Measurements from ENCODE around the gene CDK19. TPM values are rescaled to one million over a fixed set of nuclear protein-coding genes. Genes with fewer than 3 reads are reported as not detected.

CDK19 gene
- total and polyA plus RNA-seq, 10 of the 15 experiments (the other 5 are each of a cell fraction or from before 2014, with no cell fraction given) = 4.6 to 21.4 (median 12.4) TPM

DNA sequence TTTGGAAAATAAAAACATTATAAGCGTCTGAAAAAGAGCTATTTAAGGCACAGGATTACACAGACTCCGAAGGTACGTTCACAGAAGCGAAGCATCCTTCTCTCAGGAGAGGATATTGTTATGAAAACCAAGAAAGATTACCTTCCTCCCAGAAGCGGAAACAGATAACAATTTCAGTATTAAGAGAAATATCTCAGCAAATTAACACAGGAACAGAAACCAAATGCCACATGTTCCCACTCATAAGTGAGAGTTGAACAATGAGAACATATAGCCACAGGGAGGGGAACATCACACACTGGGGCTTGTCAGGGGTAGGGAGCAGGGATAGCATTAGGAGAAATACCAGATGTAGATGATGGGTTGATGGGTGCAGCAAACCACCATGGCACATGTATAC lies 109.7 kb downstream of the CDK19 start (continued):
- no peak for TF ChIP-seq TARDBP (IDR thresholded peaks at IDR 0.05; ENCODE audit: borderline replicate concordance)
- TF ChIP-seq, protein P1, sequence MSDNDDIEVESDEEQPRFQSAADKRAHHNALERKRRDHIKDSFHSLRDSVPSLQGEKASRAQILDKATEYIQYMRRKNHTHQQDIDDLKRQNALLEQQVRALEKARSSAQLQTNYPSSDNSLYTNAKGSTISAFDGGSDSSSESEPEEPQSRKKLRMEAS (IDR thresholded peaks at IDR 0.05; ENCODE audit: low read depth, low read length) = no peak
- TF ChIP-seq MXI1 (IDR thresholded peaks at IDR 0.05; ENCODE audit: low read depth, low read length) = no peak
- no peak for TF ChIP-seq DPF2 (IDR thresholded peaks at IDR 0.05)
- no peak for TF ChIP-seq KLF5 (IDR thresholded peaks at IDR 0.05; ENCODE audit: partially characterized antibody)
- TF ChIP-seq IKZF1 (conservative IDR thresholded peaks at IDR 0.05) = peak; percentile 37; the same call in 1 of the 2 replicates
- no peak for TF ChIP-seq MYB (IDR thresholded peaks at IDR 0.05; ENCODE audit: borderline replicate concordance, low read depth, low read length)
- no peak for TF ChIP-seq RELA (IDR thresholded peaks at IDR 0.05; ENCODE audit: borderline replicate concordance, partially characterized antibody)
- no peak for TF ChIP-seq BACH1 (IDR thresholded peaks at IDR 0.05; ENCODE audit: borderline replicate concordance)
- no peak for TF ChIP-seq MEF2B (IDR thresholded peaks at IDR 0.05; ENCODE audit: partially characterized antibody, poor library complexity, severe bottlenecking)
- TF ChIP-seq RUNX3 (IDR thresholded peaks at IDR 0.05; ENCODE audit: low read length) = peak; percentile 75
- no peak for TF ChIP-seq SREBF1 (IDR thresholded peaks at IDR 0.05; ENCODE audit: low read length)
- TF ChIP-seq SMC3 (IDR thresholded peaks at IDR 0.05; ENCODE audit: borderline replicate concordance, low read length) = no peak
- TF ChIP-seq, protein P2, sequence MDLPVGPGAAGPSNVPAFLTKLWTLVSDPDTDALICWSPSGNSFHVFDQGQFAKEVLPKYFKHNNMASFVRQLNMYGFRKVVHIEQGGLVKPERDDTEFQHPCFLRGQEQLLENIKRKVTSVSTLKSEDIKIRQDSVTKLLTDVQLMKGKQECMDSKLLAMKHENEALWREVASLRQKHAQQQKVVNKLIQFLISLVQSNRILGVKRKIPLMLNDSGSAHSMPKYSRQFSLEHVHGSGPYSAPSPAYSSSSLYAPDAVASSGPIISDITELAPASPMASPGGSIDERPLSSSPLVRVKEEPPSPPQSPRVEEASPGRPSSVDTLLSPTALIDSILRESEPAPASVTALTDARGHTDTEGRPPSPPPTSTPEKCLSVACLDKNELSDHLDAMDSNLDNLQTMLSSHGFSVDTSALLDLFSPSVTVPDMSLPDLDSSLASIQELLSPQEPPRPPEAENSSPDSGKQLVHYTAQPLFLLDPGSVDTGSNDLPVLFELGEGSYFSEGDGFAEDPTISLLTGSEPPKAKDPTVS (IDR thresholded peaks at IDR 0.05; ENCODE audit: low read depth, low read length) = no peak
- no peak for TF ChIP-seq RFX5 (IDR thresholded peaks at IDR 0.05; ENCODE audit: low read depth, low read length)
- no peak for TF ChIP-seq CEBPB (IDR thresholded peaks at IDR 0.05; ENCODE audit: borderline replicate concordance in 1 of 2, low read depth in 2 of 2, low read length in 2 of 2)
- no peak for TF ChIP-seq SUPT20H (IDR thresholded peaks at IDR 0.05; ENCODE audit: borderline replicate concordance, control insufficient read depth, low read depth, low read length)
- peak; percentile 80 for TF ChIP-seq EED (IDR thresholded peaks at IDR 0.05; ENCODE audit: low read depth)
- TF ChIP-seq SIX5 (IDR thresholded peaks at IDR 0.05; ENCODE audit: low read depth, low read length, severe bottlenecking) = no peak
- TF ChIP-seq GATAD2B (conservative IDR thresholded peaks at IDR 0.05; ENCODE audit: low read depth) = no peak
- no peak for TF ChIP-seq JUND (IDR thresholded peaks at IDR 0.05; ENCODE audit: low read depth, low read length)
- TF ChIP-seq HCFC1 (IDR thresholded peaks at IDR 0.05; ENCODE audit: low read length) = no peak
- no peak for TF ChIP-seq EZH2 (IDR thresholded peaks at IDR 0.05; ENCODE audit: borderline replicate concordance, control insufficient read depth, low read depth, low read length)
- no peak for TF ChIP-seq SRF (IDR thresholded peaks at IDR 0.05; ENCODE audit: low read depth in 2 of 2, low read length in 2 of 2)
- TF ChIP-seq ZNF217 (IDR thresholded peaks at IDR 0.05) = no peak
- TF ChIP-seq, protein P3, sequence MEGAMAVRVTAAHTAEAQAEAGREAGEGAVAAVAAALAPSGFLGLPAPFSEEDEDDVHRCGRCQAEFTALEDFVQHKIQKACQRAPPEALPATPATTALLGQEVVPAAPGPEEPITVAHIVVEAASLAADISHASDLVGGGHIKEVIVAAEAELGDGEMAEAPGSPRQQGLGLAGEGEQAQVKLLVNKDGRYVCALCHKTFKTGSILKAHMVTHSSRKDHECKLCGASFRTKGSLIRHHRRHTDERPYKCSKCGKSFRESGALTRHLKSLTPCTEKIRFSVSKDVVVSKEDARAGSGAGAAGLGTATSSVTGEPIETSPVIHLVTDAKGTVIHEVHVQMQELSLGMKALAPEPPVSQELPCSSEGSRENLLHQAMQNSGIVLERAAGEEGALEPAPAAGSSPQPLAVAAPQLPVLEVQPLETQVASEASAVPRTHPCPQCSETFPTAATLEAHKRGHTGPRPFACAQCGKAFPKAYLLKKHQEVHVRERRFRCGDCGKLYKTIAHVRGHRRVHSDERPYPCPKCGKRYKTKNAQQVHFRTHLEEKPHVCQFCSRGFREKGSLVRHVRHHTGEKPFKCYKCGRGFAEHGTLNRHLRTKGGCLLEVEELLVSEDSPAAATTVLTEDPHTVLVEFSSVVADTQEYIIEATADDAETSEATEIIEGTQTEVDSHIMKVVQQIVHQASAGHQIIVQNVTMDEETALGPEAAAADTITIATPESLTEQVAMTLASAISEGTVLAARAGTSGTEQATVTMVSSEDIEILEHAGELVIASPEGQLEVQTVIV (IDR thresholded peaks at IDR 0.05; ENCODE audit: borderline replicate concordance, partially characterized antibody) = no peak
- no peak for TF ChIP-seq ESRRA (IDR thresholded peaks at IDR 0.05; ENCODE audit: low read length)
- no peak for TF ChIP-seq GABPA (IDR thresholded peaks at IDR 0.05; ENCODE audit: low read depth)
- peak in 1 of 2 experiments; percentile 36; a peak in 2 of 4 replicates for TF ChIP-seq IKZF2 (IDR thresholded peaks at IDR 0.05)

Measured in GM12878 (cell line).